GM12801 (cell line): Measurements from ENCODE around the gene ST7L.

ENCODE experiments used
- CTCF ChIP-seq: IDR thresholded peaks from one replicate; pipeline ENCODE4 v1.5.1; 2011; ENCODE audit warnings: control low read depth; ENCODE audit not compliant: insufficient read length; ENCODE audit errors: extremely low read depth

ST7L gene

GRCh38 chr1:112626887-112627286 is 7.9 kb upstream of the ST7L start:
- no peak for TF ChIP-seq CTCF

GRCh38 chr1:112626193-112626592 is 7.3 kb upstream of the ST7L start:
- no peak for TF ChIP-seq CTCF

GRCh38 chr1:112625696-112626095 is 6.8 kb upstream of the ST7L start:
- no peak for TF ChIP-seq CTCF

GRCh38 chr1:112620377-112620695 is 1.4 kb upstream of the ST7L start:
- TF ChIP-seq CTCF = no peak

GRCh38 chr1:112619518-112620376 is 806 bp upstream of the ST7L start, which contains the start of gene CAPZA1:
CAPZA1 (plus strand) TSS chr1:112619832; CDS start chr1:112619845, 13 bp downstream.
- no peak for TF ChIP-seq CTCF

- no peak for TF ChIP-seq CTCF
Measured at GRCh38 chr1:112618114-112618720, 724 bp downstream of the ST7L start.

- TF ChIP-seq CTCF = no peak
Measured at GRCh38 chr1:112614460-112615065, 4.4 kb downstream of the ST7L start.
